Subcutaneous abdominal adipose tissue (tissue), 5 donors: ENCODE data around the gene CACNA1A.

ENCODE experiments used
- H3K27ac ChIP-seq: one replicate; pipeline ENCODE4 v1.7.0; 2013; ENCODE audit warnings: low read depth, mild to moderate bottlenecking, inconsistent platforms, low read length, moderate library complexity
- H3K27me3 ChIP-seq, 5 donors: one replicate each; pipeline ENCODE4 v1.7.0; 2013; ENCODE audit warnings: low read length in 5 of 5, inconsistent platforms in 1 of 5; ENCODE audit not compliant: control insufficient read depth in 5 of 5, insufficient read depth in 4 of 5
- H3K36me3 ChIP-seq, 5 donors: one replicate each; pipeline ENCODE4 v1.7.0; 2013; ENCODE audit warnings: low read length in 5 of 5; ENCODE audit not compliant: control insufficient read depth in 5 of 5, insufficient read depth in 5 of 5
- H3K4me1 ChIP-seq, 5 donors: one replicate each; pipeline ENCODE4 v1.7.0; 2013; ENCODE audit warnings: low read length in 5 of 5, mild to moderate bottlenecking in 3 of 5, moderate library complexity in 1 of 5; ENCODE audit not compliant: control insufficient read depth in 5 of 5, insufficient read depth in 5 of 5
- H3K4me3 ChIP-seq, 5 donors: one replicate each; pipeline ENCODE4 v1.7.0; 2013; ENCODE audit warnings: low read length in 5 of 5, low read depth in 1 of 5
- H3K9ac ChIP-seq, 5 donors: one replicate each; pipeline ENCODE4 v1.7.0; 2013; ENCODE audit warnings: low read length in 5 of 5, mild to moderate bottlenecking in 4 of 5, moderate library complexity in 3 of 5
- H3K9me3 ChIP-seq, 5 donors: one replicate each; pipeline ENCODE4 v1.7.0; 2013; ENCODE audit warnings: low read length in 5 of 5; ENCODE audit not compliant: control insufficient read depth in 5 of 5
- donor health status: healthy.
- donor health status: healthy.
- donor health status: healthy.
- donor health status: healthy.
- donor health status: healthy.

CACNA1A gene

GRCh38 chr19:13506471-13506820 is at the start of gene CACNA1A:
CACNA1A (minus strand) TSS chr19:13506479; CDS start chr19:13506224, 255 bp downstream.
- Histone ChIP-seq H3K9ac (no peak within 1 kb of the TSS), H3K9me3 (no peaks in the 10 kb centered on the region), H3K27ac (no peak within 1 kb of the TSS), H3K4me1 (peaks cover 0 to 3% (median 0%) of the 10 kb centered on the region in 5 donors), H3K27me3 (peaks cover 18 to 58% (median 36%) of the 10 kb centered on the region in 5 donors), H3K36me3 (no peaks in the 10 kb centered on the region), H3K4me3 (peak within 1 kb of the TSS in 1 of 5 donors; percentile 34)

DNA sequence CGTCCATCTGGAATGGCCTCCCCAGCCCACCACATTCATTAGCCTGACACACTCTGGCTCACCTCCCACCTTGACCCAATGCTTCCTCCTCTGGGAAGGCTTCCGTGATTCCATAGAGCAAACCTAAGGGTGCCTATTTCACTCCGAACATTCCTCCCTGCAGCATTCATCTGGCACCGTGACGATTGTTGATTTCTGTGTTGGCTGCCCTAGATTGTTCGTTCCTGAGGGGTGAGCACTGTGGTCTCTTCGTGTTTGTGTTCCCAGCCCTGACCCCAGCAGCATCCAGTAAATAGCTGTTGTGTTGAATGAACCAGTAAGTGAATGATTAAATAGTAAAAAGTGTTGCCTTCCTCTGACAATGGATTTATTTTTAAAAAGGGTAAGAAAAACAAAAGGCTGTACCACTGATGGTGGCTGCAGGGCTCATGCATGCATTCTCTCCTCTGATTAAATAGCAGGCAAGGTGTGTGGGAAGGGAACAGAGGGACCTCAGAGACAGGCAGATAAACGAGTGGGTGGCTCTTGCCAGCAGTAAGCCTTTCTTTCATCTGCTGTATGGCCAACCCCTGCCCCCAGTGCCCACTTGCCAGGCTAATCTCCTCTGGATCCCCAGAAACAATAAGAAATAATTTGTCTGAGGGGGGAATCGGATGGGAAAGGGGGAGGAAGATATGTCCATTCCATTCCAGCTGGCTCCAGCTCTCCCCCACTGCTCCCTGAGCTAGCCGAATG is 48.4 kb upstream of the CACNA1A start:
- Histone ChIP-seq H3K9me3 (peaks cover 0 to 1% (median 0%) of the 10 kb centered on the region in 5 donors), H3K4me3 (no peak overlapping the region), H3K9ac (no peak overlapping the region), H3K27ac (no peak overlapping the region), H3K36me3 (no peaks in the 10 kb centered on the region), H3K4me1 (no peaks in the 10 kb centered on the region), H3K27me3 (peaks cover 0 to 13% (median 2%) of the 10 kb centered on the region in 5 donors)

- H3K9me3 ChIP-seq = no peaks in the 10 kb centered on the region
- no peaks in the 10 kb centered on the region for H3K36me3 ChIP-seq
- H3K4me3 ChIP-seq = no peak overlapping the region
- no peaks in the 10 kb centered on the region for H3K4me1 ChIP-seq
- peaks cover 0 to 13% (median 2%) of the 10 kb centered on the region in 5 donors for H3K27me3 ChIP-seq
- no peak overlapping the region for H3K9ac ChIP-seq
- no peak overlapping the region for H3K27ac ChIP-seq
Observed at GRCh38 chr19:13553880-13554400, 47.7 kb upstream of the CACNA1A start.

- no peak overlapping the region for H3K9ac ChIP-seq
- H3K4me1 ChIP-seq = no peaks in the 10 kb centered on the region
- no peak overlapping the region for H3K27ac ChIP-seq
- peaks cover 7 to 18% (median 12%) of the 10 kb centered on the region in 5 donors for H3K9me3 ChIP-seq
- H3K4me3 ChIP-seq = no peak overlapping the region
- H3K27me3 ChIP-seq = peaks cover 0 to 4% (median 3%) of the 10 kb centered on the region in 5 donors
- H3K36me3 ChIP-seq = no peaks in the 10 kb centered on the region
Observed at GRCh38 chr19:13548131-13548530, 41.9 kb upstream of the CACNA1A start.

DNA sequence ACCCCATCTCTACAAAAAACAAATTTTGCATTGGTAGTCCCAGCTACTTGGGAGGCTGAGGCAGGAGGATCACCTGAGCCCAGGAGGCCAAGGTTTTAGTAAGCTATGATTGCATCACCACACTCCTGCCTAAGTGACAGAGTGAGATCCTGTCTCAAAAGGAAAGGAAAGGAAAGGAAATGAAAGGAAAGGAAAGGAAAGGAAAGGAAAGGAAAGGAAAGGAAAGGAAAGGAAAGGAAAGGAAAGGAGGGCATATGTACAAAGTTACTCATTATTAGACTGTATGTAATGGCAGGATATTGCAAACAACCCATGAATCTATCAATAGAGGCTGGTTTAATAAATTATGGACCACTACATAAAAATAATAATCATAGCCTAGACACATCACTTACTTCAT is 40.8 kb upstream of the CACNA1A start:
- Histone ChIP-seq H3K4me1 (no peaks in the 10 kb centered on the region), H3K4me3 (no peak overlapping the region), H3K27me3 (peaks cover 0 to 4% (median 3%) of the 10 kb centered on the region in 5 donors), H3K36me3 (no peaks in the 10 kb centered on the region), H3K27ac (no peak overlapping the region), H3K9ac (no peak overlapping the region), H3K9me3 (peaks cover 7 to 19% (median 13%) of the 10 kb centered on the region in 5 donors)

- peaks cover 8 to 23% (median 15%) of the 10 kb centered on the region in 5 donors for H3K9me3 ChIP-seq
- peaks cover 0 to 9% (median 3%) of the 10 kb centered on the region in 5 donors for H3K27me3 ChIP-seq
Observed at GRCh38 chr19:13544423-13544822, 38.1 kb upstream of the CACNA1A start.

GRCh38 chr19:13541554-13541953 is 35.3 kb upstream of the CACNA1A start:
- peaks cover 12 to 28% (median 21%) of the 10 kb centered on the region in 5 donors for H3K9me3 ChIP-seq

More at GRCh38 chr19:13544423-13544822, 38.1 kb upstream of the CACNA1A start:
- Histone ChIP-seq H3K36me3 (no peaks in the 10 kb centered on the region), H3K4me3 (no peak overlapping the region), H3K9ac (no peak overlapping the region), H3K27ac (no peak overlapping the region), H3K4me1 (no peaks in the 10 kb centered on the region)

GRCh38 chr19:13539332-13539731 is 33.1 kb upstream of the CACNA1A start:
- Histone ChIP-seq H3K27me3 (peaks cover 0 to 5% (median 3%) of the 10 kb centered on the region in 5 donors), H3K4me3 (no peak overlapping the region), H3K9me3 (peaks cover 5 to 16% (median 14%) of the 10 kb centered on the region in 5 donors), H3K27ac (no peak overlapping the region), H3K4me1 (no peaks in the 10 kb centered on the region), H3K9ac (no peak overlapping the region), H3K36me3 (no peaks in the 10 kb centered on the region)

More at GRCh38 chr19:13541554-13541953, 35.3 kb upstream of the CACNA1A start:
- no peak overlapping the region for H3K27ac ChIP-seq
- peaks cover 0 to 8% (median 4%) of the 10 kb centered on the region in 5 donors for H3K27me3 ChIP-seq
- no peak overlapping the region for H3K4me3 ChIP-seq
- H3K36me3 ChIP-seq = no peaks in the 10 kb centered on the region
- no peaks in the 10 kb centered on the region for H3K4me1 ChIP-seq
- H3K9ac ChIP-seq = no peak overlapping the region

GRCh38 chr19:13538601-13539253 is 32.4 kb upstream of the CACNA1A start:
- H3K4me3 ChIP-seq = no peak overlapping the region
- peaks cover 5 to 16% (median 14%) of the 10 kb centered on the region in 5 donors for H3K9me3 ChIP-seq
- no peaks in the 10 kb centered on the region for H3K36me3 ChIP-seq
- no peak overlapping the region for H3K27ac ChIP-seq
- no peaks in the 10 kb centered on the region for H3K4me1 ChIP-seq
- no peak overlapping the region for H3K9ac ChIP-seq
- H3K27me3 ChIP-seq = peaks cover 0 to 5% (median 3%) of the 10 kb centered on the region in 5 donors

DNA sequence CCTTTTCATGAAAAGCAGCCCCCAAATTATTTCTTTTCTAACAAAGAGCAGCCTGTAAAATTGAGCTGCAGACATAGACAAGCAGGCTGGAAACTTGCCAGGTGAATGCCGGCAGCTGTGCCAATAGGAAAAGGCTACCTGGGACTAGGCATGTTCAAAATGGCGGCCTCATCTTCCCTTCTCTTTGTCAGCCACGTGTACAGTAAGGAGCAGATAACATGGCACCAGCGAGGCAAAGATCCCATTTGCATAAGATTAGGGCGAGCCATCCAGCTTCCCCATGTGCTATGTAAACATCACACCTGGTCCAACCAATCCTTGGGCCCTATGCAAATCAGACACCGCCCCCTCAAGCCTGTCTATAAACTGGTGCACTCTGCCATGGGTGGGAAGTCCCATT is 31.2 kb upstream of the CACNA1A start:
- H3K27me3 ChIP-seq = peaks cover 0 to 5% (median 4%) of the 10 kb centered on the region in 5 donors
- H3K9ac ChIP-seq = no peak overlapping the region
- no peaks in the 10 kb centered on the region for H3K36me3 ChIP-seq

More for the DNA sequence above, 31.2 kb upstream of the CACNA1A start:
- Histone ChIP-seq H3K4me1 (no peaks in the 10 kb centered on the region), H3K27ac (no peak overlapping the region), H3K9me3 (peaks cover 5 to 10% (median 8%) of the 10 kb centered on the region in 5 donors), H3K4me3 (no peak overlapping the region)
